ENCODE data around the gene AMPD2.
"Not testable (repeated sequence)": the region's sequence is repeated elsewhere in the genome, so short reads cannot be mapped to it uniquely, and the experiment has no call there.

DNA sequence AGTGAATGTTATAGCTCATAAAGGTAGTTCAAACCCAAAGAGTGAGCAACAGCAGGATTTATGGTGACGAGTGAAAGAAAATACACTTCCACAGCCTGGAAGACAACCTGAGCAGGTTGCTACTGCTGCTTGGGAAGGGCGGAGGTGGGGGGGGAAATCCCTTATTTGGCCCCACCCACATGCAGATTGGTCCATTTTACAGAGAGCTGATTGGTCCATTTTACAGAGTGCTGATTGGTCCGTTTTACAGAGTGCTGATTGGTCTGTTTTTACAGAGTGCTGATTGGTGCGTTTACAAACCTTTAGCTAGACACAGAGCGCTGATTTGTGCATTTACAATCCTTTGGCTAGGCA, 50.3 kb downstream of the AMPD2 start:
- TF ChIP-seq POLR2A, POLR2AphosphoS5 (IDR thresholded peaks at IDR 0.05): not testable (repeated sequence)
- TF ChIP-seq, protein P1, sequence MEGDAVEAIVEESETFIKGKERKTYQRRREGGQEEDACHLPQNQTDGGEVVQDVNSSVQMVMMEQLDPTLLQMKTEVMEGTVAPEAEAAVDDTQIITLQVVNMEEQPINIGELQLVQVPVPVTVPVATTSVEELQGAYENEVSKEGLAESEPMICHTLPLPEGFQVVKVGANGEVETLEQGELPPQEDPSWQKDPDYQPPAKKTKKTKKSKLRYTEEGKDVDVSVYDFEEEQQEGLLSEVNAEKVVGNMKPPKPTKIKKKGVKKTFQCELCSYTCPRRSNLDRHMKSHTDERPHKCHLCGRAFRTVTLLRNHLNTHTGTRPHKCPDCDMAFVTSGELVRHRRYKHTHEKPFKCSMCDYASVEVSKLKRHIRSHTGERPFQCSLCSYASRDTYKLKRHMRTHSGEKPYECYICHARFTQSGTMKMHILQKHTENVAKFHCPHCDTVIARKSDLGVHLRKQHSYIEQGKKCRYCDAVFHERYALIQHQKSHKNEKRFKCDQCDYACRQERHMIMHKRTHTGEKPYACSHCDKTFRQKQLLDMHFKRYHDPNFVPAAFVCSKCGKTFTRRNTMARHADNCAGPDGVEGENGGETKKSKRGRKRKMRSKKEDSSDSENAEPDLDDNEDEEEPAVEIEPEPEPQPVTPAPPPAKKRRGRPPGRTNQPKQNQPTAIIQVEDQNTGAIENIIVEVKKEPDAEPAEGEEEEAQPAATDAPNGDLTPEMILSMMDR (IDR thresholded peaks at IDR 0.05), result not testable (repeated sequence)

Measured in prostate gland (tissue), 2 donors.